Suppressor macrophage treated with lipopolysaccharide for 1 hour (primary cell): ENCODE data around the gene MYO1G.

ENCODE experiments used
- DNase-seq, 3 donors: peaks; one replicate each; pipeline ENCODE4 v3.0.0-alpha.2; 2020 to 2022

MYO1G gene

GRCh38 chr7:44980393-44981034 is 1.7 kb upstream of the MYO1G start:
- peak; percentile 98 to 100 (median 98) for DNase-seq

GRCh38 chr7:44979481-44980392 is 922 bp upstream of the MYO1G start:
- DNase-seq, result peak in 2 of 3 donors; percentile 65 to 67

GRCh38 chr7:44977959-44978335 is 868 bp downstream of the MYO1G start:
- DNase-seq, result no peak

GRCh38 chr7:44977304-44977958 is 1.4 kb downstream of the MYO1G start:
- peak; percentile 84 to 90 (median 88) for DNase-seq

GRCh38 chr7:44976746-44977196 is 2.0 kb downstream of the MYO1G start:
- no peak for DNase-seq

- DNase-seq, result no peak
These were observed 2.6 kb downstream of the MYO1G start for GRCh38 chr7:44976040-44976745.

- no peak for DNase-seq
These were observed 3.3 kb downstream of the MYO1G start for GRCh38 chr7:44975331-44976039.

GRCh38 chr7:44974549-44974948 is 4.3 kb downstream of the MYO1G start:
- no peak for DNase-seq

GRCh38 chr7:44973610-44974401 is 5.0 kb downstream of the MYO1G start:
- DNase-seq, result peak; percentile 74 to 88 (median 76)

GRCh38 chr7:44972562-44972961 is 6.3 kb downstream of the MYO1G start:
- DNase-seq, result no peak

GRCh38 chr7:44971902-44972441 is 6.8 kb downstream of the MYO1G start:
- DNase-seq, result no peak

GRCh38 chr7:44971188-44971901 is 7.5 kb downstream of the MYO1G start:
- no peak for DNase-seq

- no peak for DNase-seq
These were observed 8.2 kb downstream of the MYO1G start for GRCh38 chr7:44970523-44971051.

GRCh38 chr7:44969701-44970522 is 8.9 kb downstream of the MYO1G start:
- no peak for DNase-seq

- no peak for DNase-seq
These were observed 9.6 kb downstream of the MYO1G start for GRCh38 chr7:44969049-44969700.

GRCh38 chr7:44967571-44968446 is 11.0 kb downstream of the MYO1G start:
- no peak for DNase-seq

- DNase-seq, result no peak
These were observed 11.9 kb downstream of the MYO1G start for GRCh38 chr7:44966731-44967538.
